Aorta (tissue), 5 donors: Measurements from ENCODE around the gene TFB2M. TPM values are rescaled to one million over a fixed set of nuclear protein-coding genes. Genes with fewer than 3 reads are reported as not detected.

Experiments
- ATAC-seq: fragments of 200-7000 bp; cut with Tn5 transposase; one replicate; pipeline ENCODE4 v1.9.1; 2022; ENCODE audit warnings: moderate library complexity; ENCODE audit not compliant: low FRiP score
- DNase-seq, 2 donors: peaks; one replicate each; pipeline ENCODE4 v3.0.0-alpha.2; 2020
- H3K27ac ChIP-seq, 2 donors: one replicate each; pipeline ENCODE4 v1.5.1; 2013; ENCODE audit warnings: low read length in 2 of 2, mild to moderate bottlenecking in 2 of 2, moderate library complexity in 2 of 2, control low read depth in 1 of 2, inconsistent platforms in 1 of 2, low read depth in 1 of 2
- H3K27me3 ChIP-seq, 2 donors: one replicate each; pipeline ENCODE4 v1.6.1; 2013; ENCODE audit warnings: control low read depth in 1 of 2, low read length in 1 of 2, mild to moderate bottlenecking in 1 of 2, moderate library complexity in 1 of 2; ENCODE audit not compliant: insufficient read depth in 2 of 2, control insufficient read depth in 1 of 2
- H3K36me3 ChIP-seq, 2 donors: one replicate each; pipeline ENCODE4 v1.6.1; 2013; ENCODE audit warnings: control low read depth in 1 of 2, low read length in 1 of 2, mild to moderate bottlenecking in 1 of 2; ENCODE audit not compliant: insufficient read depth in 2 of 2, control insufficient read depth in 1 of 2
- H3K4me1 ChIP-seq, 2 donors: one replicate each; pipeline ENCODE4 v1.6.1; 2013; ENCODE audit warnings: low read length in 2 of 2, control low read depth in 1 of 2, mild to moderate bottlenecking in 1 of 2, moderate library complexity in 1 of 2; ENCODE audit not compliant: insufficient read depth in 2 of 2, control insufficient read depth in 1 of 2
- H3K4me3 ChIP-seq, 2 donors: one replicate each; pipeline ENCODE4 v1.5.1; 2013; ENCODE audit warnings: low read length in 2 of 2, control low read depth in 1 of 2, mild to moderate bottlenecking in 1 of 2
- H3K9me3 ChIP-seq: one replicate; pipeline ENCODE4 v1.6.1; 2013; ENCODE audit warnings: mild to moderate bottlenecking, low read length; ENCODE audit not compliant: control insufficient read depth
- WGBS, 2 donors: extraction: QIAGEN DNeasy Blood & Tissue Kit; methylation state at CpG; one replicate each; pipeline ENCODE4 v1.1.7; 2013; 5-methylcytosine and 5-hydroxymethylcytosine counted together
- intact Hi-C, 2 donors: fragments of 100-400 bp; cut with DNase I; formaldehyde crosslinking; loops; one replicate each; pipeline versions ENCODE4 v1.14.2 to v1.15.0; 2022
- polyA plus RNA-seq, 2 donors: library from polyadenylated mRNA; stranded (reverse); fragments of 200-250 nt; gene quantifications; one replicate each; pipeline ENCODE4 v1.2.3, GENCODE V29; 2013
- total RNA-seq, 2 donors: library from RNA; stranded (reverse); fragmentation: NEBNext Ultra II Directional; extraction: Animal tissue kit (Norgen Biotek cat#: 25700); gene quantifications; one replicate each; pipeline ENCODE4 v1.2.1, GENCODE V29; 2021
- donor health status: healthy with polysubstance abuse.
- donor health status: Bipolar disorder and iron deficiency.
- donor health status: DM: no; HTN: no; CAD: no.
- donor health status: DM: no; HTN: no; CAD: no.
- donor health status: DM: yes; HTN: yes; CAD: no.

TFB2M gene
- total and polyA plus RNA-seq, 4 donors = 3.8 to 5.8 (median 5.4) TPM

DNA sequence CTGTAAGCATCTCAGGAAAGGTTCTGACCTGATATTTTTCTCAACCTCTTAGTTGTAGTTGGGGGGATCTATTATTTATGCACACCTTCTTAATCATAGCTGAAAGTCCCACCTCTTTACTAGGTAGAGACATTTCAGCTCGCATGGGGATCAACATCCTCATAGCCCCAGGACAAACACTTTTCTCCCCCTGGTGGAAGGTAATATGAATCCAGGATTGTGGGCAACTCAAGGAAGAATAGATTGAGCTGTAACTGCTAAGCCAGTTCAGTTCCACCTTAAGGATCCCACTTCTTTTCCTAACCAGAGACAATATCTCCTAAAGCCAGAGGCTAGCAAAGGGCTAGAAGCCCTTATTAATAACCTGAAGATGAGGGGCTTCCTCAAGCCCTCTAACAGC is 33.5 kb downstream of the TFB2M start:
- DNase-seq = no peak
- WGBS, 2 donors = 27 to 53% methylated on average over 1 of the region's 1 CpG

GRCh38 chr1:246530482-246530881 is 35.6 kb downstream of the TFB2M start:
- ATAC-seq (no peak), DNase-seq (no peak)
- 67 to 70% methylated on average over 2 of the region's 2 CpGs for WGBS, 2 donors
- no peaks in the 10 kb centered on the region for H3K36me3 ChIP-seq
- H3K27ac ChIP-seq = no peak overlapping the region
- no peaks in the 10 kb centered on the region for H3K4me1 ChIP-seq
- no peaks in the 10 kb centered on the region for H3K27me3 ChIP-seq
- intact Hi-C loops = no loop called here
- no peak overlapping the region for H3K4me3 ChIP-seq
- peaks cover 3% of the 10 kb centered on the region for H3K9me3 ChIP-seq

More for the DNA sequence above, 33.5 kb downstream of the TFB2M start:
- intact Hi-C loops = no loop called here
- ATAC-seq = no peak
- Histone ChIP-seq H3K27me3 (no peaks in the 10 kb centered on the region), H3K4me1 (no peaks in the 10 kb centered on the region), H3K36me3 (no peaks in the 10 kb centered on the region), H3K4me3 (no peak overlapping the region), H3K27ac (no peak overlapping the region), H3K9me3 (peaks cover 3% of the 10 kb centered on the region)

GRCh38 chr1:246528933-246529731 is 36.9 kb downstream of the TFB2M start:
- no peaks in the 10 kb centered on the region for H3K4me1 ChIP-seq
- WGBS, 2 donors = 68 to 72% methylated on average over 8 of the region's 8 CpGs
- DNase-seq = no peak
- no peaks in the 10 kb centered on the region for H3K27me3 ChIP-seq
- no peaks in the 10 kb centered on the region for H3K36me3 ChIP-seq
- intact Hi-C loops = no loop called here
- H3K4me3 ChIP-seq = no peak overlapping the region
- H3K27ac ChIP-seq = no peak overlapping the region
- H3K9me3 ChIP-seq = peaks cover 3% of the 10 kb centered on the region
- ATAC-seq = no peak

- no peak for DNase-seq
- H3K36me3 ChIP-seq = no peaks in the 10 kb centered on the region
- 40 to 48% methylated on average over 5 of the region's 5 CpGs for WGBS, 2 donors
- ATAC-seq = peak; percentile 44
- no peaks in the 10 kb centered on the region for H3K27me3 ChIP-seq
- no peaks in the 10 kb centered on the region for H3K4me1 ChIP-seq
- H3K4me3 ChIP-seq = no peak overlapping the region
- peaks cover 3% of the 10 kb centered on the region for H3K9me3 ChIP-seq
- H3K27ac ChIP-seq = no peak overlapping the region
- intact Hi-C loops = no loop called here
Measured at GRCh38 chr1:246527402-246528088, 38.5 kb downstream of the TFB2M start.

DNA sequence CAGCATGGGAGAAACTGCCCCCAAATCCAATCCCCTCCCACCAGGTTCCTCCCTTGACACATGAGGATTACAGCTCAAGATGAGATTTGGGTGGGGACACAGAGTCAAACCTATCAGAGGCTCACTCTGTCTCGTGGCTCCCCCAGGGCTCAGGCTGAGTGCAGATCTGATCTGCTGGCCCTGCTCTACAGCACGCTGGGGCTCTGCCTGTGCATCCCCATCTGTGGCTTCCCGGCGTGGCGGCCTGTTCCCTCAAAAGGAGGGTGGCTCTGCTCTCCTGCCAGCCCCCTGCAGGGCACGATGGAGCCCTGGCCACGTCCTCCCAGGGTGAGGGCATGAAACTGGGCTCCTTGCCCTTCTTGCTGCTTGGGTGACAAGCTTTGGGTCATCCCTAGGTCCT is 39.1 kb downstream of the TFB2M start:
- Histone ChIP-seq H3K4me1 (no peaks in the 10 kb centered on the region), H3K27ac (no peak overlapping the region), H3K36me3 (no peaks in the 10 kb centered on the region), H3K9me3 (peaks cover 3% of the 10 kb centered on the region), H3K27me3 (no peaks in the 10 kb centered on the region), H3K4me3 (no peak overlapping the region)
- 69 to 72% methylated on average over 7 of the region's 7 CpGs for WGBS, 2 donors
- ATAC-seq (no peak), DNase-seq (no peak)
- intact Hi-C loops = no loop called here

DNA sequence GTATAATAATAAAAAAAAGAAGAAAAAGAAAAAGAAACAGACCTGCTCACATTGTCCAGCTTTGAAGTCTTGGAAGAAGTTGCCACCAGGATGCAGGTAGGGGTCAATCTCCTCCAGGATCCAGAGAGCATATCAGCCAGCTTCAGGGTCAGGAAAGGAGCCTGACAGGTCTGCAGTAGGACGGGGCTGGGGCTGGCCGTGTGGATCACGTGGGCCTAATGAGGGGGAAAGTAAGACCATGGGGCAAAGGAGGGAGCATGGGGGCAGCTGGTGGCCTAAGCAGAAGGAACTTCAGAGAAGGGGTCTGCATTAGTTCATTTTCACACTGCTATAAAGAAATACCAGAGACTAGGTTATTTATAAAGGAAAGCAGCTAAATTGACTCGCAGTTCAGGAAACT is 39.7 kb downstream of the TFB2M start:
- Histone ChIP-seq H3K36me3 (no peaks in the 10 kb centered on the region), H3K27ac (no peak overlapping the region), H3K9me3 (peaks cover 3% of the 10 kb centered on the region), H3K4me3 (no peak overlapping the region), H3K27me3 (no peaks in the 10 kb centered on the region), H3K4me1 (no peaks in the 10 kb centered on the region)
- ATAC-seq (no peak), DNase-seq (no peak)
- 69 to 75% methylated on average over 4 of the region's 4 CpGs for WGBS, 2 donors
- intact Hi-C loops = no loop called here

GRCh38 chr1:246519514-246519913 is 46.5 kb downstream of the TFB2M start:
- DNase-seq (no peak), ATAC-seq (no peak)
- 98 to 100% methylated on average over 1 of the region's 1 CpG for WGBS, 2 donors
- intact Hi-C loops = no loop called here
- no peak overlapping the region for H3K27ac ChIP-seq
- no peaks in the 10 kb centered on the region for H3K4me1 ChIP-seq
- peaks cover 3% of the 10 kb centered on the region for H3K9me3 ChIP-seq
- no peaks in the 10 kb centered on the region for H3K27me3 ChIP-seq
- H3K4me3 ChIP-seq = no peak overlapping the region
- H3K36me3 ChIP-seq = no peaks in the 10 kb centered on the region

DNA sequence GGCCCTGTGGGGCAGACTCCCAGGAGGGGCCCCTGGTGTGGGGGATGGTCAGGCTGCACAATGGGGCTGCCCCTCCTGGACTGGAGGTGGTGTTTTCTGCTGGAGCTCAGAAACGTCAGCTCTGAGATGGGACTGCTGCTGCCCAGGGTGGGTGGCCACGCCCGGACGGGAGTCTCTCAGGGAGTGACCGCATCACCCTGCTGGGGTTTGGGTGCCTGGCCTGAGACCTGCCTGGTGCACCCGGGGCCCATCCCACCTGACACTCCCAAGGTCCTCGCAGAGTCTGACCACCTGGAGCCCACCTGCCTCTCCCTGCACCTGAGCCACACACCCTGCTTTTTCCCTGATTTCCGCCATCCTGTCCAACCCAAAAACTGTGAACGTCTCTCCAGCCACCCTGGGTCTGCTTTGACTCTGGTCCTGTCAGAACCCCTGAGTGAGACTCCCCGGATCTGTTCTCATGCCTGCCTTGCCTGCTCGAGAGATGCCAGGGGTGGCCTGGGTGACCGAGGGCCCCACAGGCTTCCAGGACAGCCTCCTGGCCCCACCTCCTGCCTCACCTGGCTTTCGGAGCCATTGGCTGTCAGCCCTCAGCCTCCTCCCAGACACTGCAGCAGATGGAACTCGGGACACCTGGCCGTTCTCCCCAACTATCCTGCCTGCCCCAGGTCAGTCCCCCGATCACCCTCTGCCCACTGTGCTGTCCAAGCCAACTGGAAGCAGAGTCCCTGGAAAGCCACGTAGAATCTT is 47.4 kb downstream of the TFB2M start:
- intact Hi-C loops = no loop called here
- H3K27ac ChIP-seq = no peak overlapping the region
- ATAC-seq (no peak), DNase-seq (no peak)
- 87 to 89% methylated on average over 17 of the region's 17 CpGs for WGBS, 2 donors
- peaks cover 3% of the 10 kb centered on the region for H3K9me3 ChIP-seq
- no peak overlapping the region for H3K4me3 ChIP-seq
- no peaks in the 10 kb centered on the region for H3K4me1 ChIP-seq
- no peaks in the 10 kb centered on the region for H3K36me3 ChIP-seq
- H3K27me3 ChIP-seq = no peaks in the 10 kb centered on the region
